Retinal pigment epithelial cell (primary cell): ENCODE measurements around the gene FGB.

Experiments used
- DNase-seq: peaks from one replicate; pipeline ENCODE4 v3.0.0-alpha.2; 2010; ENCODE audit warnings: low read depth
- H3K4me3 ChIP-seq: 2 replicates; pipeline ENCODE4 v1.5.1; 2011; ENCODE audit warnings: mild to moderate bottlenecking, low read length, control low read depth, moderate library complexity
- TF ChIP-seq, protein P1 (sequence below): conservative IDR thresholded peaks from 2 replicates; pipeline ENCODE4 v1.5.1; 2011; ENCODE audit warnings: low read depth, low read length, control low read depth, inconsistent platforms

Gene FGB

DNA sequence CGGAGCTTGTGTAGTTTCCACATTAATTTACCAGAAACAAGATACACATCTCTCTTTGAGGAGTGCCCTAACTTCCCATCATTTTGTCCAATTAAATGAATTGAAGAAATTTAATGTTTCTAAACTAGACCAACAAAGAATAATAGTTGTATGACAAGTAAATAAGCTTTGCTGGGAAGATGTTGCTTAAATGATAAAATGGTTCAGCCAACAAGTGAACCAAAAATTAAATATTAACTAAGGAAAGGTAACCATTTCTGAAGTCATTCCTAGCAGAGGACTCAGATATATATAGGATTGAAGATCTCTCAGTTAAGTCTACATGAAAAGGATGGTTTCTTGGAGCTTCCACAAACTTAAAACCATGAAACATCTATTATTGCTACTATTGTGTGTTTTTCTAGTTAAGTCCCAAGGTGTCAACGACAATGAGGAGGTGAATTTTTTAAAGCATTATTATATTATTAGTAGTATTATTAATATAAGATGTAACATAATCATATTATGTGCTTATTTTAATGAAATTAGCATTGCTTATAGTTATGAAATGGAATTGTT, at the start of gene FGB:
FGB (plus strand) TSS at position 315 of the 558 bp plus-strand sequence; CDS start at position 323, 8 bp downstream.
- TF ChIP-seq, protein P1, sequence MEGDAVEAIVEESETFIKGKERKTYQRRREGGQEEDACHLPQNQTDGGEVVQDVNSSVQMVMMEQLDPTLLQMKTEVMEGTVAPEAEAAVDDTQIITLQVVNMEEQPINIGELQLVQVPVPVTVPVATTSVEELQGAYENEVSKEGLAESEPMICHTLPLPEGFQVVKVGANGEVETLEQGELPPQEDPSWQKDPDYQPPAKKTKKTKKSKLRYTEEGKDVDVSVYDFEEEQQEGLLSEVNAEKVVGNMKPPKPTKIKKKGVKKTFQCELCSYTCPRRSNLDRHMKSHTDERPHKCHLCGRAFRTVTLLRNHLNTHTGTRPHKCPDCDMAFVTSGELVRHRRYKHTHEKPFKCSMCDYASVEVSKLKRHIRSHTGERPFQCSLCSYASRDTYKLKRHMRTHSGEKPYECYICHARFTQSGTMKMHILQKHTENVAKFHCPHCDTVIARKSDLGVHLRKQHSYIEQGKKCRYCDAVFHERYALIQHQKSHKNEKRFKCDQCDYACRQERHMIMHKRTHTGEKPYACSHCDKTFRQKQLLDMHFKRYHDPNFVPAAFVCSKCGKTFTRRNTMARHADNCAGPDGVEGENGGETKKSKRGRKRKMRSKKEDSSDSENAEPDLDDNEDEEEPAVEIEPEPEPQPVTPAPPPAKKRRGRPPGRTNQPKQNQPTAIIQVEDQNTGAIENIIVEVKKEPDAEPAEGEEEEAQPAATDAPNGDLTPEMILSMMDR = no peak
- DNase-seq = no peak
- H3K4me3 ChIP-seq = no peak within 1 kb of the TSS

DNA sequence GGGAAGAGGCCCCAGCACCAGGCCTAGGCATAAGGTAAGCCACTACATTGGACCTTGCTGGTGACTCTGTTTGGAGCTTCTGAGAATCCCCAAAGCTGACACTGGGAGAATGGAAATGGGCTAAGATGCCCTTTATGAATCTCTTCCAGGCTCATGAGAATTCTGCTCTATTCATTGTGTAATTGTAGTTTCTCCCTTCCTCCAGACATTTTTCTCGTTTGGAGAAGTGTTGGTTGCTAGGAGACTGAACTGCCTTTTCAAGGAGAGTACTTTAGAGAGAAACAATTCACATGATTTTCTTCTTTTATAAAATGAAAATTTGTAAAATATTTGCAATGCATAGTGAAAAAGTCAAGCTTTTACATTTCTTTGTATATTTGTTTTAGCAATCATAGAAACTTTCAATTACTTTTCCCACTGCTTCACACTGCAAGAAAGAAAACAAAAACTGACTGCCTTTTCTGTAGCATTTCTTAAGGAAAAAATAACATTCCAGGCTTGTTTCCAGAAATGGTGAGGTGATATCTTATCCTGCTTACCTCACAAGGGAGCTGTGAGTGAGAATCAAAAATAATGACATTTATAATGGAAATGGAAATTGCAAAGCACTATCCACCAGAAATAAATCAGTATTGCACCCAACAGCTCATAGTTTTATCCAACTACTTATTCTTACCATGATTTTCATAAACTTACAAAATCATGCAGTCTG, 46.3 kb upstream of the FGB start:
- no peak for DNase-seq
- TF ChIP-seq, protein P1 = no peak
- H3K4me3 ChIP-seq = no peak overlapping the region

DNA sequence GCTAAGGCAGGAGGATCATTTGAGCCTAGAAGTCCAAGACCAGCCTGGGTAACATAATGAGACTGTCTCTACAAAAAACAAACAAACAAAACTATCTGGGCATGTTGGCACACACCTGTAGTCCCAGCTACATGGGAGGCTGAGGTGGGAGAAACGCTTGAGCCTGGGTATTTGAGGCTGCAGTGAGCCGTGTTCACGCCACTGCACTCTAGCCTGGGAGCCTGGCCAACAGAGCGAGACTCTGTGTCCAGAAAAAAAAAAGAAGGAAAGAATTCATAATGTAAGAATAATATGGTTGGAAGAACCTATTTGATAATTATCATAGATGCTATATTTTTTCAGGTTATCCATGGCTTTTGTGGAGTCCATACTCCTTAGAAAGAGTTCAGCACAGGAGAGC, 45.2 kb upstream of the FGB start:
- H3K4me3 ChIP-seq = no peak overlapping the region
- DNase-seq = no peak
- TF ChIP-seq, protein P1 = no peak

DNA sequence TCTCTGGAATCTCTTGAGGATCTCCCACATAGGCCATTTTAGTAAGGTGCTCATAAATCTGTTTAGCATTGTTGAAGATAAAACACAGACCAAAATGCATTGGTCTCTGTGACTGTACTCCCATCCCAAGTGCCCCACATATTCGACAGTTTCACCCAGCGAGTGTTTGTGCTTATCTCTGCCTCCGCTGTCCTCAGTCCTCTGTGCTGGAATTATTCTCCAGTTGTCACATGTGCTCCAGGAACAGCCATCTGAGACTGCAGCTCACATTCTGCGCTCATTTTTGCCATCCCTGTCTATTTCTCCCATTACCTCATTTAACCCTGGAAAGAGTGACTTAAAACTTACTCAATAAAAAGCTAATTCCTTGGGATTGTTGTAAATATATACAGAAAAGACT, 43.6 kb upstream of the FGB start:
- TF ChIP-seq, protein P1 = no peak
- H3K4me3 ChIP-seq = no peak overlapping the region
- no peak for DNase-seq

DNA sequence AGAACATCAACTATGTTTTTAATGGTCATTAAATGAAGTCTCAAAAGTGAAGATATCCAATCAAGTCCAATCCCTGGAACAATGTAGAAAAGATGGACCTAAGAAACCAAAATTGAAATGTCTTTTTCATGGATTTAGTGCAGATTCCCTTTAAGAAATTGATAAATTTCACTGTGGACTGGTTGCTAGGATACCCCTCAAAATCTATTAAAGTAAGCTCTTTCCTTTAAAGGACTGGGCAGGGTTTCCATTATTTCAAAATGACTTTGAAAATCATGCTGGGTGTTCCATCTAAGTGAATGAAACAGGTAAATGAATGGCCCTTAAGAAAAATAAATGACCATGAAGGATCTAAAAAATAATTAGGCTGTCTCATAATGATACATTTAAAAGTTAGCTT, 41.2 kb upstream of the FGB start:
- no peak for DNase-seq
- TF ChIP-seq, protein P1 = no peak
- H3K4me3 ChIP-seq = no peak overlapping the region

DNA sequence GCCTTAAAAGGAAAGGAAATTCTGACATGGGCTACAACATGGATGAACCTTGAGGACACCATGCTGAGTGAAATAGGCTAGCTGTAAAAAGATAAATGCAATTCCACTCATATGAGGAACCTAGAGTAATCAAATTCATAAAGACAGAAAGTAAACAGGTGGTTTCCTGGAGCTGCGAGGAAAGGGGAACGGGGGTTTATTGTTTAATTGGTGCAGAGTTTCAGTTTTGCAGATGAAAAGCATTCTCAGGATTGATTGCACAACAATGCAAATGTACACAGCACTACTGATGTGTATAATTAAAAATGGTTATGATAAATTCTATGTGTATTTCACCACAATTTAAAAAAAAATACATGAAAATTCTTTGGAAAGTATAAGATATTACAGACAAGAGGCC, 36.7 kb upstream of the FGB start:
- H3K4me3 ChIP-seq = no peak overlapping the region
- no peak for DNase-seq
- TF ChIP-seq, protein P1 = no peak

DNA sequence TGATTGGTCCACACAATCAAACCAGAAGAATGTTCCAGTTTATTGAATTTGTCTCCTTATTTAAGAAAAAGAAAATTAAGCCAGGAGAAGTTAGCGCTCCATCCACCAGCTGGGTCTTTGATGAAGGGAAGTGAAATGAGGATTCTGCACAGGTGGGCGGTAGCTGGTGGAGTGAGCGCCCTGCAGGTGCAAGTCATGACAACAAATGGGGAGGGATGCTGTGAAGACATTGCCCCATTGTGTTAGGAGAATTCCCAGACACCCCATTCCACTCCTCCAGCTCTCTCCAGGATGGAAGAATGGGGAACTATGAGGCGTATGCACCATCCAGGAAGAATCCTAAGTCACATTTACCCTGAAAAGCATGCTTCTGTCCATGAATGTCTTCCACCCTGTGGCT, 35.5 kb upstream of the FGB start:
- TF ChIP-seq, protein P1 = no peak
- no peak for DNase-seq
- H3K4me3 ChIP-seq = no peak overlapping the region
